C4-2B (cell line): ENCODE data around the gene FBXO31.

Experiments
- ZFX ChIP-seq: fragments of 450-650 bp; IDR thresholded peaks from 2 replicates; pipeline ENCODE4 v1.6.1; 2017
- TF ChIP-seq, protein P1 (sequence below): fragments of 450-650 bp; conservative IDR thresholded peaks from 2 replicates; pipeline ENCODE4 v1.5.1; 2017; ENCODE audit warnings: mild to moderate bottlenecking

DNA sequence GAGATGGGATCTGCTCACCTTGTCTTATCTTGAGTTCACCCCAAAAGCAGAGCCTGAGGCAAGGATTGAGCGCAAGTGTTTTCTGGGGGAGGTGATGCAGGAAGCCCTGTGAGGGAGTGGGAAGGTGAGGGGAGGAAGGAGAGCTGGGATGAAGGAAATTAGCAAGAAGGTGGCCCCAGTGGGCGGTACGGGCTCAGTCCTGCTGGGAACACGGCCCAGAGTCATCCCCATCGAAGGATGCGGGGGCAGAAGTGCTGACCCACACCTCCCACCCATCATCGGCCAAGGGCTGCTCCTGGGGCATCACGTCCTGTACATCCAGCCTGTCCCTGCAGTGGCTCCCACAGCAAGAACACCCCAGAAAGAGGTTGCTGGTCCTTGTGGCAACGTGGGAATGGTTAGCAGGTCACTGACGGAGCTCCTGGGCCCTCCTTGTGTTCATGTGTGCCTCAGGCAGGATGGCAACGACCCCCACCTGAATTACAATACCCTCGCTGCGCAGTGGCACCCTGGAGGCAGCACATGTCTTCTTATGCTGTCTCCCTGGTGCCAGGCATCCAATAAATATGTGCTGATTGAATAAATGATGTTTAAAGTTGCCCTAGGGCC is 84.6 kb downstream of the FBXO31 start:
- TF ChIP-seq, protein P1, sequence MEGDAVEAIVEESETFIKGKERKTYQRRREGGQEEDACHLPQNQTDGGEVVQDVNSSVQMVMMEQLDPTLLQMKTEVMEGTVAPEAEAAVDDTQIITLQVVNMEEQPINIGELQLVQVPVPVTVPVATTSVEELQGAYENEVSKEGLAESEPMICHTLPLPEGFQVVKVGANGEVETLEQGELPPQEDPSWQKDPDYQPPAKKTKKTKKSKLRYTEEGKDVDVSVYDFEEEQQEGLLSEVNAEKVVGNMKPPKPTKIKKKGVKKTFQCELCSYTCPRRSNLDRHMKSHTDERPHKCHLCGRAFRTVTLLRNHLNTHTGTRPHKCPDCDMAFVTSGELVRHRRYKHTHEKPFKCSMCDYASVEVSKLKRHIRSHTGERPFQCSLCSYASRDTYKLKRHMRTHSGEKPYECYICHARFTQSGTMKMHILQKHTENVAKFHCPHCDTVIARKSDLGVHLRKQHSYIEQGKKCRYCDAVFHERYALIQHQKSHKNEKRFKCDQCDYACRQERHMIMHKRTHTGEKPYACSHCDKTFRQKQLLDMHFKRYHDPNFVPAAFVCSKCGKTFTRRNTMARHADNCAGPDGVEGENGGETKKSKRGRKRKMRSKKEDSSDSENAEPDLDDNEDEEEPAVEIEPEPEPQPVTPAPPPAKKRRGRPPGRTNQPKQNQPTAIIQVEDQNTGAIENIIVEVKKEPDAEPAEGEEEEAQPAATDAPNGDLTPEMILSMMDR: no peak
- TF ChIP-seq ZFX: no peak
